M059J (cell line): Measurements from ENCODE around the gene CYP2A6. TPM values are rescaled to one million over a fixed set of nuclear protein-coding genes. Genes with fewer than 3 reads are reported as not detected.
"Not testable (repeated sequence)": the region's sequence is repeated elsewhere in the genome, so short reads cannot be mapped to it uniquely, and the experiment has no call there.

Source experiments
- DNase-seq: peaks from one replicate; pipeline ENCODE4 v3.0.0-alpha.2; 2012; ENCODE audit warnings: low read depth
- total RNA-seq: library from RNA; depleted of rRNA; stranded (reverse); fragments of >200 nt; shearing (Covaris generic); gene quantifications from 2 replicates; pipeline ENCODE4 v1.2.3, GENCODE V29; 2014

The CYP2A6 gene
- total RNA-seq, 1 experiment from 2014 or later, result not detected

DNA sequence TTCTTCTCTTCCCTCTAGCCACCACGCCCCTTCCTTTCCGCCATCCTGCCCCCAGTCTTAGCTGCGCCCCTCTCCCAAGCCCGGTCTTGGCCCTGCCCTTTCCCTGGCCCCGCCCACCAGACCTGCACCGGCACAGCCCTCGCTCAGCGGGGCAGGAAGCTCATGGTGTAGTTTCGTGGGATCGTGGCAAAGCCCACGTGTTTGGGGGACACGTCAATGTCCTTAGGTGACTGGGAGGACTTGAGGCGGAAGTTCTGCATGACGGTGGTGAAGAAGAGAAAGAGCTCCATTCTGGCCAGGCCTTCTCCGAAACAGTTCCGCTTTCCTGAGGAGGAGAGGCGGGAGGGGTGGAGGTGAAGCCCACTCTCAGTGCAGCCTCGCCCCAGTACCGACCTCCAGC, 6.6 kb downstream of the CYP2A6 start:
- DNase-seq, result not testable (repeated sequence)

DNA sequence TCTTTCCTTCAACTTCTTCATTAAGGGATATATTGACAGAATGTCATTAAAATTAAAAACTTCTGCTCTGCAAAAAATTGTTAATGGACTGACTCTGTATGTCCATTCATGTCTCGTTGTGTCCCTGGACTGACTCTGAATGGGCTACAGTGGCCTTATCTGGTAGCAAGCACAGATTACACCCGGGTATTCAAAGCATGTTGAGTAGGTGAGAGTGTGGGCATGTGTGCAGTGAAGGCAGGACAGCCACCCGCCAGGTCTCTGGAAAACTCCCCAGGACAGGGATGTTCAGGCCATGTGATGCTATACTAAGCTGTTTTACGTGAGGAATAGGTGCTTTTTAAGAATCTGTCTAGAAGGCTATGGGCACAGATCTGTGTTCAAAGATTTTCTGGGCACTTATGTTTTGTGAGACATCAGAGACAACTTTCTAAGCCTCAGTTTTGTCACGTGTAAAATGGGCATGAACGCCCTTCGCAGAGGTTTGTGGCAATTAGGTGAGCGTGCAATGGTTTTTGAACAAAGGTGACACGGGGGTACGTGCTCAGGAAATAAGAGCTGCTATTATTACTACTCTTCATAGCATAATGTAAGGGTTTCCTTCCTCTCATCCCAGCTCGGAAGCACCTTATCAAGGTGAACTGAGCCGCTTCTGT, 7.1 kb downstream of the CYP2A6 start:
- DNase-seq, result not testable (repeated sequence)

GRCh38 chr19:40842012-40842411, 8.2 kb downstream of the CYP2A6 start:
- DNase-seq, result not testable (repeated sequence)

DNA sequence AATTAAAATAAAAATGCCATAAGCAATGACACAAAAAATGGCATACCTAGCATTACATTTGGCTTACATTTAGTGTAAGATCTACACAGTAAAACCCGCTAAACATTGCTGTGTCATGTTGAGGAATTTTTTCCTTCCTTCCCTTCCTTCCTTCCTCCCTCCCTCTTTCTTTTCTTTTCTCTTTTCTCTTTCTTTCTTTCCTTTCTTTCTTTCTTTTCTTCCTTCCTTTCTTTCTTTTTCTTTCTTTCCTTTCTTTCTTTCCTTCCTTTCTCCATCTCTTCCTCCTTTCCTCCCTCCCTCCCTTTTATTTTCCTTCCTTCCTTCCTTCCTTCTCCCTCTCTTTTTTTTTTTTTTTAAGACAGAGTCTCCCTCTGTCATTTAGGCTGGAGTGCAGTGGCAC, 11.8 kb downstream of the CYP2A6 start:
- DNase-seq, result not testable (repeated sequence)

DNA sequence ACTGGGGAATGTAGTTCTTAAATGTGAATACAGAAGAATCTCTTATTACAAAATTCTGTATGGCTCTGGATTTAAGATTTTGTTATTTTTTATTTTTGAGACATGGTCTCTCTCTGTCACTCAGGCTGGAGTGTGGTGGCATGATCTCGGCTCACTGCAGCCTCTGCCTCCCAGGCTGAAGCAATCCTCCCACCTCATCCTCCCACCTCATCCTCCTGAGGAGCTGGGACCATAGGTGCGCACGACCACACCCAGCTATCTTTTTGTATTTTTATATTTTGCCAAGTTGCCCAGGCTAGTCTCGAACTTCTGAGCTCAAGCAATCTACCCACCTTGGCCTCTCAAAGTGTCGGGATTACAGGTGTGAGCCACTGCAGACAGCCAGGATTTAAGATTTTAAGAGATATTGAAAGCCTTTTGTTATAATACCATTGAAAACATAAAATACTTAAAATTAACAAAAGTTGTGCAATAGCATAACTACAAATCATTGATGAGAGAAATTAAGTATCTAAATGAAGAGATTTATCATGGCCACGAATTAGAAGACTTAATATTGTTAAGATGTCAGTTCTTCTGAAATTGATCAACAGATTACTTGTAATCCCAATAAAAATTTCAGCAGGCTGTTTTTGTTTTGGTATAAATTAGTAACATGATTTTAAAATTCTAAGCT, 13.4 kb downstream of the CYP2A6 start:
- no peak for DNase-seq

- DNase-seq, result not testable (repeated sequence)
These were observed 16.3 kb downstream of the CYP2A6 start for GRCh38 chr19:40833728-40834533.

- DNase-seq, result not testable (repeated sequence)
These were observed 17.8 kb downstream of the CYP2A6 start for GRCh38 chr19:40832431-40832790.

GRCh38 chr19:40831502-40832430, 18.5 kb downstream of the CYP2A6 start:
- peak; percentile 99 for DNase-seq

- not testable (repeated sequence) for DNase-seq
These were observed 19.5 kb downstream of the CYP2A6 start for GRCh38 chr19:40830741-40831140.

DNA sequence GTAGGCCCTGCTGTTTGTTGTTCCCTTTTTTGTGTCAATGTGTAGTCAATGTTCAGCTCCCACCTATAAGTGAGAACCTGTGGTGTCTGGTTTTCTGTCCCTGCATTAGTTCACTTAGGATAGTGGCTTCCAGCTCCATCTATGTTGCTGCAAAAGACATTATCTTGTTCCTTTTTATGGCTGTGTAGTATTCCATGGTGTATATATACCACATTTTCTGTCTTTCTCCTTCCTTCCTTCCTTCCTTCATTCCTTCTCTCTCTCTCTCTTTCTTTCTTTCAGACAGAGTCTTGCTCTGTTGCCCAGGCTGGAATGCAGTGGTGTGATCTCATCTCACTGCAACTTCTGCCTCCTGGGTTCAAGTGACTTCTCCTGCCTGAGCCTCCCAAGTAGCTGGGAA, 21.0 kb downstream of the CYP2A6 start:
- DNase-seq, result no peak

GRCh38 chr19:40827386-40828247, 22.6 kb downstream of the CYP2A6 start:
- DNase-seq, result no peak

DNA sequence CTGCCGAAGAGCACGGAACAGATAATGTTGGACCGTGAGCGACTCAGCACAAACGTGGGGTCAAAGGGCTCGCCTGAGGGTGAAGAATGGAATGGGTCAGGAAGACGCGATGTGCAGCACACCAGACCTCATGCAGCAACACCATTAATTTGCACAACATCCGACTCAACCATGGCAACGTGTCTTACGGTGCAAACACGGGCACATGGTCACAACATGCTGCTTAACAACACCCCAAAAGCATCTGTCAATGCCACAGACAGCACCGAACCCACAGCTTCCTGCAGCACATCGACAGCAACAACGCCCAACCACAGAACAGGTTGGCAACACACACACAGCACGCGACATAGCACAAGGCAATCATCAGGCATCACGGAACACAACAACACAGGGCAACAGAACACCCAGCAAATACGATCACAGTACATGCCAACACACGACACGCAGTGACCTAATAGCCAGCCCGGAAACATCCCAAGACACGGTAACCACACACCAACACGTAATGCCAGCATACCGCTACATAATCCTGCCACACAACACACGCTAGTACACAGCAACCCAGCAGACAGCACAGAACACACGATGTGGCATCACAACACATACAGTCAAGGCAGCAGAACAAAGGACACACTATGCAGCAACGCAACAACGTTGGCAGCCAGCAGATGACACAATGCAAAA, 23.4 kb downstream of the CYP2A6 start:
- DNase-seq, result not testable (repeated sequence)

GRCh38 chr19:40826312-40826698, 23.9 kb downstream of the CYP2A6 start:
- DNase-seq, result not testable (repeated sequence)

GRCh38 chr19:40825460-40826095, 24.7 kb downstream of the CYP2A6 start:
- DNase-seq, result not testable (repeated sequence)

DNA sequence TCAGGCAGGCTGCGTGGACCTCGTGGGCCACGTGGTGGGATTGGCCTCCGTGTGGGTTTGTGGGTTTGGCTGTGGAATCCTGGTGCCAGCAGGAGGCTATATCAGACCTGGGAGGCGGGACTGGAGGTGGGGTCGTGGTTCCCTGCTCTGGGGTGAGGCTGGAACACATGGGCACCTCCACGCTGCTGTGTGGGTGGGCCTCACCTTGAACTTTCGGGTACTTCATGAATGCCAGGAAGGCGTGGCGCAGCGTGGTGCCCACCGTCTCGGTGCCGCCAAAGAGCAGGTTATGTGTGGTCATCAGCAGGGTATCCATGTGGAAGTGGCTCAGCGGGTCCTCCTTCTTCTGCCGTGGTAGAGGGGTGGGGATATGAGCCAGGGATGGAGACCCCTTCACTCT, 25.3 kb downstream of the CYP2A6 start:
- DNase-seq, result not testable (repeated sequence)

- not testable (repeated sequence) for DNase-seq
These were observed 27.3 kb downstream of the CYP2A6 start for GRCh38 chr19:40822704-40823553.

- DNase-seq, result no peak
These were observed 28.1 kb downstream of the CYP2A6 start for GRCh38 chr19:40822161-40822560.

DNA sequence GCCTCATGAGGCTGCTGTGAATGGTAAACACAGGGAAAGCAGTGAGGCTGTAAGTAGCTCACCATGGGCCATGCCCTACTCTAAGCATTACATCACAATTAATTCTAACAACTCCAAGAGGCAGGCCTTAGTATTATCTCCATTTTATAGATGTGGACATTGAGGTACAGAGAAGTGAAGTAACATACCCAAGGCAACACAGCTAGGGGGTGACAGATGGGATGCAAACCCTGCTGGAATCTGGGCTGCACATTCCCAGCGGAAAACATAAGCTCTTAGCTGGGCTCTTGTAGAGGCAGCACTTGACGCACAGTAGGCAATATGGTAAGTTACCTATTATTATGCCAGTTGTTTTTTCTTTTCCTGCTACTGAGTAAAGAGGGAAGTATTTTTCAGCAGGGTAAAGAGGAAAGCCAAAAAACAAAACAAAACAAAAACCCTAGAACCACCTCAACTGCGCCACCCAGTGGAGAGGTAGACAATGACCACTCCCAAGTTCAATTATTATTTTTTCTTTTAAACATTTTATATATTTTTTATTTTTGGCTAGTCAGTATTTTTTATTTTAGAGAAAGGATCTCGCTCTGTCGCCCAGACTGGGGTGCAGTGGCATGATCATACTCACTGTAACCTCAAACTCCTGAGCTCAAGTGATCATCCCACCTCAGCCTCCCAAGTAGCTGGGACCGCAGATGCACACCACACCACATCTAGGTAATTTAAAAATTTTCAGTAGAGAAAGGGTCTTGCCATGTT, 30.6 kb downstream of the CYP2A6 start:
- peak; percentile 35 for DNase-seq
